Keratinocyte (primary cell): Measurements from ENCODE around the gene ZBP1. TPM values are rescaled to one million over a fixed set of nuclear protein-coding genes. Genes with fewer than 3 reads are reported as not detected.

ENCODE experiments used
- DNase-seq: peaks from one replicate; pipeline ENCODE4 v3.0.0-alpha.2; 2011; ENCODE audit warnings: low read depth, missing footprints, low spot score
- FAIRE-seq: peaks from 2 replicates; lab custom pipeline; 2011; peaks lifted over from hg19 to GRCh38; lab: Jason Lieb, UNC
- H2AFZ ChIP-seq: 2 replicates; pipeline ENCODE4 v1.6.0; 2012; ENCODE audit warnings: low read length, control low read depth, inconsistent platforms; ENCODE audit not compliant: control insufficient read depth
- H3K27ac ChIP-seq: 2 replicates; pipeline ENCODE4 v1.5.1; 2011; ENCODE audit warnings: low read length; ENCODE audit not compliant: control insufficient read depth, insufficient read depth
- H3K27me3 ChIP-seq: 3 replicates; pipeline ENCODE4 v1.6.0; 2011; ENCODE audit warnings: low read length; ENCODE audit not compliant: control insufficient read depth, insufficient read depth; ENCODE audit errors: extremely low read depth
- H3K36me3 ChIP-seq, 2 experiments: 2 replicates in 1 of 2; 3 replicates in 1 of 2; pipeline ENCODE4 v1.5.1; 2011; ENCODE audit warnings: low read length in 2 of 2, mild to moderate bottlenecking in 1 of 2; ENCODE audit not compliant: control insufficient read depth in 2 of 2, insufficient read depth in 2 of 2; ENCODE audit errors: extremely low read depth in 1 of 2
- H3K4me1 ChIP-seq: 3 replicates; pipeline ENCODE4 v1.5.1; 2011; ENCODE audit warnings: low read length; ENCODE audit not compliant: control insufficient read depth, insufficient read depth; ENCODE audit errors: extremely low read depth
- H3K4me2 ChIP-seq: 3 replicates; pipeline ENCODE4 v1.6.0; 2011; ENCODE audit warnings: low read depth, low read length; ENCODE audit not compliant: control insufficient read depth, insufficient read depth; ENCODE audit errors: extremely low read depth
- H3K4me3 ChIP-seq, 3 experiments: fragments of 200-600 bp in 1 of 3; sonication (generic) in 1 of 3; 2 replicates in 2 of 3; 3 replicates in 1 of 3; pipeline ENCODE4 v1.5.1; 2011 to 2016; ENCODE audit warnings: low read length in 3 of 3, mild to moderate bottlenecking in 3 of 3, control low read depth in 2 of 3, inconsistent platforms in 1 of 3, low read depth in 1 of 3, mixed read lengths in 1 of 3, mixed run types in 1 of 3, moderate library complexity in 1 of 3; ENCODE audit not compliant: control insufficient read depth in 2 of 3, insufficient read depth in 2 of 3; ENCODE audit errors: extremely low read depth in 1 of 3
- H3K79me2 ChIP-seq: 2 replicates; pipeline ENCODE4 v1.6.0; 2012; ENCODE audit warnings: low read length; ENCODE audit not compliant: control insufficient read depth, insufficient read depth
- H3K9ac ChIP-seq: 3 replicates; pipeline ENCODE4 v1.6.0; 2011; ENCODE audit warnings: low read length; ENCODE audit not compliant: control insufficient read depth, insufficient read depth; ENCODE audit errors: extremely low read depth
- H3K9me1 ChIP-seq: 3 replicates; pipeline ENCODE4 v1.6.0; 2011; ENCODE audit warnings: low read length; ENCODE audit not compliant: control insufficient read depth, insufficient read depth; ENCODE audit errors: extremely low read depth
- H3K9me3 ChIP-seq: 2 replicates; pipeline ENCODE4 v1.5.1; 2012; ENCODE audit warnings: low read depth, low read length; ENCODE audit not compliant: control insufficient read depth
- H4K20me1 ChIP-seq: 3 replicates; pipeline ENCODE4 v1.6.0; 2011; ENCODE audit warnings: low read length; ENCODE audit not compliant: control insufficient read depth, insufficient read depth; ENCODE audit errors: extremely low read depth
- EZH2 ChIP-seq: IDR thresholded peaks from one replicate; pipeline ENCODE4 v1.6.1; 2012; ENCODE audit warnings: inconsistent platforms, mild to moderate bottlenecking, low read length, moderate library complexity
- dilution Hi-C: fragments of 300-500 bp; cut with MboI; formaldehyde crosslinking; loops from one replicate; pipeline ENCODE4 v1.7.0; 2020; ENCODE audit warnings: low sequenced_read_pairs; ENCODE audit not compliant: extremely low pct_ligation_motif_present
- polyA plus RNA-seq, 5 experiments: library from polyadenylated mRNA; depleted of rRNA in 3 of 5; stranded (reverse) in 3 of 5; stranded (forward) in 1 of 5; unstranded in 1 of 5; fragments of >200 nt; gene quantifications; 1 replicate in 1 of 5; 2 replicates in 3 of 5; 3 replicates in 1 of 5; pipeline versions ENCODE4 v1.2.1 to v1.2.3, GENCODE V29; 2011 to 2012; ENCODE audit warnings: missing spikeins in 2 of 5, low read depth in 1 of 5, low replicate concordance in 1 of 5
- TF ChIP-seq, protein P1 (sequence below), 3 experiments: IDR thresholded peaks in 1 of 3; conservative IDR thresholded peaks in 1 of 3; optimal IDR thresholded peaks in 1 of 3; 2 replicates in 2 of 3; 3 replicates in 1 of 3; pipeline versions ENCODE3 to v1.5.1; 2011; ENCODE audit warnings: low read length in 3 of 3, mild to moderate bottlenecking in 3 of 3, moderate library complexity in 2 of 3, control low read depth in 1 of 3, inconsistent platforms in 1 of 3; ENCODE audit not compliant: insufficient read depth in 2 of 3; ENCODE audit errors: extremely low read depth in 1 of 3

Gene ZBP1
- polyA plus RNA-seq, 1 donor (not counting 4 experiments of a cell fraction or from before 2014, with no cell fraction given) = 0.08 TPM

DNA sequence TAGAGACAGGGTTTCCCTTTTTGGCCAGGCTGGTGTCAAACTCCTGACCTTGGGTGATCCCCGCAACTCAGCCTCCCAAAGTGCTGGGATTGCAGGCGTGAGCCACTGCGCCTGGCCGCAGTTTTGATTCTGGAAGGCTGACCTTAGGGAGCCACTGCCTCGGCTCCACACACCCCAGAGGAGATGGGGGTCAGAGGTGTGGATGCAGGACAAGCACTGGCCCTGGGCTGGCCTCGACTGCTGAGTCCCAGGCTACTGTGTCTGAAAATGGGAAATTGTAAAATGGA, 1.5 kb downstream of the ZBP1 start:
- dilution Hi-C loops = loop anchor here (25.0 kb wide), 1 partner anchor 569 kb away; no protein-coding TSS in a partner anchor
- H3K27ac ChIP-seq = no peak overlapping the region
- no peaks in the 10 kb centered on the region for H3K9me3 ChIP-seq
- no peak overlapping the region for H3K9ac ChIP-seq
- no peak overlapping the region for H2AFZ ChIP-seq
- DNase-seq = no peak
- H3K36me3 ChIP-seq = no peaks in the 10 kb centered on the region
- no peaks in the 10 kb centered on the region for H3K79me2 ChIP-seq
- no peak for TF ChIP-seq EZH2
- TF ChIP-seq, protein P1, sequence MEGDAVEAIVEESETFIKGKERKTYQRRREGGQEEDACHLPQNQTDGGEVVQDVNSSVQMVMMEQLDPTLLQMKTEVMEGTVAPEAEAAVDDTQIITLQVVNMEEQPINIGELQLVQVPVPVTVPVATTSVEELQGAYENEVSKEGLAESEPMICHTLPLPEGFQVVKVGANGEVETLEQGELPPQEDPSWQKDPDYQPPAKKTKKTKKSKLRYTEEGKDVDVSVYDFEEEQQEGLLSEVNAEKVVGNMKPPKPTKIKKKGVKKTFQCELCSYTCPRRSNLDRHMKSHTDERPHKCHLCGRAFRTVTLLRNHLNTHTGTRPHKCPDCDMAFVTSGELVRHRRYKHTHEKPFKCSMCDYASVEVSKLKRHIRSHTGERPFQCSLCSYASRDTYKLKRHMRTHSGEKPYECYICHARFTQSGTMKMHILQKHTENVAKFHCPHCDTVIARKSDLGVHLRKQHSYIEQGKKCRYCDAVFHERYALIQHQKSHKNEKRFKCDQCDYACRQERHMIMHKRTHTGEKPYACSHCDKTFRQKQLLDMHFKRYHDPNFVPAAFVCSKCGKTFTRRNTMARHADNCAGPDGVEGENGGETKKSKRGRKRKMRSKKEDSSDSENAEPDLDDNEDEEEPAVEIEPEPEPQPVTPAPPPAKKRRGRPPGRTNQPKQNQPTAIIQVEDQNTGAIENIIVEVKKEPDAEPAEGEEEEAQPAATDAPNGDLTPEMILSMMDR (optimal IDR thresholded peaks at IDR 0.05 in 1 of 3, IDR thresholded peaks at IDR 0.05 in 1 of 3, conservative IDR thresholded peaks at IDR 0.05 in 1 of 3; ENCODE audit: extremely low read depth in 1 of 3, insufficient read depth in 2 of 3, low read length in 3 of 3) = no peak
- peaks cover 2% of the 10 kb centered on the region for H4K20me1 ChIP-seq
- H3K27me3 ChIP-seq = peaks cover 27% of the 10 kb centered on the region
- H3K4me3 ChIP-seq = no peak overlapping the region
- H3K4me1 ChIP-seq = peaks cover 32% of the 10 kb centered on the region
- H3K4me2 ChIP-seq = no peak overlapping the region
- no peaks in the 10 kb centered on the region for H3K9me1 ChIP-seq
- FAIRE-seq = no peak

DNA sequence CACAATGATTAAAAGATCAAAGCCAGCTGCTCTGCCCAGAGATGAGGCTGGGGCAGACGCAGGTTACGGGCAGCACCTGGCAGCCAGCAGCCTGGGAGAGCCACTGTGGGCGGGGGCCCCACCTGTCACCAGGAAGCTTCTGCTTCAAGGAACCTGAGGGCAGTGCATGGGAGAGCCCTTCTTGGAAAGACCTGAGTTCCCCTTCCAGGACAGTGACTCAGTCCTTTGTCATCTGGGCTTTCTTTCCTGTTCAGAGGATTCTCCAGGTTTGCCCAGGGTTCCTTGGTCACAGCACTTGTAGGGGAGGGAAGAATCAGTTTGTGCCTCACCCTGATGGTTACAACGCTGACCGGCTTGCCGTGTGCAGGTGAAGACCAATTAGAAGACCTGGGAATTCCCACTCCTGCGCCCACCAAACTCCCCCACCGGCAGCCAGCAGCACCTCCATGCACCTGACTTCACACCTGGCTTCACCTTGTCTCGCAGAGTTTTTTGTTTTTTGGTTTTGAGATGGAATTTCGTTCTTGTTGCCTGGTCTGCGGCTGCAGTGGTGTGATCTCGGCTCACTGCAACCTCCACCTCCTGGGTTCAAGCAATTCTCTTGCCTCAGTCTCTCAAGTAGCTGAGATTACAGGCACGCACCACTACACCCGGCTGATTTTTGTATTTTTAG, 2.0 kb downstream of the ZBP1 start:
- no peak overlapping the region for H3K4me3 ChIP-seq

More for the DNA sequence above, 2.0 kb downstream of the ZBP1 start:
- no peak overlapping the region for H3K27ac ChIP-seq
- no peaks in the 10 kb centered on the region for H3K36me3 ChIP-seq
- no peak overlapping the region for H3K4me2 ChIP-seq
- dilution Hi-C loops = loop anchor here (25.0 kb wide), 1 partner anchor 569 kb away; no protein-coding TSS in a partner anchor
- H2AFZ ChIP-seq = no peak overlapping the region
- H3K9me3 ChIP-seq = no peaks in the 10 kb centered on the region
- H3K9me1 ChIP-seq = no peaks in the 10 kb centered on the region
- no peak overlapping the region for H3K9ac ChIP-seq
- peak; percentile 59 for DNase-seq
- peaks cover 32% of the 10 kb centered on the region for H3K4me1 ChIP-seq
- TF ChIP-seq, protein P1 (optimal IDR thresholded peaks at IDR 0.05 in 1 of 3, IDR thresholded peaks at IDR 0.05 in 1 of 3, conservative IDR thresholded peaks at IDR 0.05 in 1 of 3; ENCODE audit: extremely low read depth in 1 of 3, insufficient read depth in 2 of 3, low read length in 3 of 3) = no peak
- TF ChIP-seq EZH2 = no peak
- H4K20me1 ChIP-seq = peaks cover 2% of the 10 kb centered on the region
- peak; percentile 91 for FAIRE-seq
- no peaks in the 10 kb centered on the region for H3K79me2 ChIP-seq
- peaks cover 32% of the 10 kb centered on the region for H3K27me3 ChIP-seq
